Osteoblast (primary cell): ENCODE measurements around the gene KCNQ1. TPM values are rescaled to one million over a fixed set of nuclear protein-coding genes. Genes with fewer than 3 reads are reported as not detected.

Experiments
- DNase-seq: peaks from one replicate; pipeline ENCODE4 v3.0.0; 2011; ENCODE audit warnings: low spot score, mixed read lengths; ENCODE audit not compliant: insufficient read length; ENCODE audit errors: missing footprints
- H2AFZ ChIP-seq: 2 replicates; pipeline ENCODE4 v1.6.0; 2011; ENCODE audit warnings: mild to moderate bottlenecking, low read length
- H3K27ac ChIP-seq: 2 replicates; pipeline ENCODE4 v1.5.1; 2011; ENCODE audit warnings: mild to moderate bottlenecking, low read depth, low read length, moderate library complexity
- H3K27me3 ChIP-seq: 2 replicates; pipeline ENCODE4 v1.6.0; 2012; ENCODE audit warnings: mild to moderate bottlenecking, control low read depth, inconsistent platforms, low read length, moderate library complexity; ENCODE audit not compliant: insufficient read depth
- H3K36me3 ChIP-seq: 2 replicates; pipeline ENCODE4 v1.5.1; 2011; ENCODE audit warnings: mild to moderate bottlenecking, low read length, control low read depth, moderate library complexity; ENCODE audit not compliant: insufficient read depth
- H3K4me1 ChIP-seq: 2 replicates; pipeline ENCODE4 v1.5.1; 2011; ENCODE audit warnings: mild to moderate bottlenecking, low read length, control low read depth, moderate library complexity; ENCODE audit not compliant: insufficient read depth
- H3K4me2 ChIP-seq: 2 replicates; pipeline ENCODE4 v1.6.0; 2011; ENCODE audit warnings: mild to moderate bottlenecking, low read length; ENCODE audit not compliant: insufficient read depth
- H3K4me3 ChIP-seq: fragments of 200-600 bp; sonication (generic); 3 replicates; pipeline ENCODE4 v1.5.1; 2012; ENCODE audit warnings: mild to moderate bottlenecking, low read length, inconsistent platforms; ENCODE audit not compliant: insufficient read depth
- H3K79me2 ChIP-seq: 2 replicates; pipeline ENCODE4 v1.6.0; 2012; ENCODE audit warnings: mild to moderate bottlenecking, low read length, control low read depth, inconsistent platforms; ENCODE audit not compliant: insufficient read depth
- H3K9me3 ChIP-seq: 2 replicates; pipeline ENCODE4 v1.5.1; 2011; ENCODE audit warnings: low read depth, low read length, control low read depth
- H4K20me1 ChIP-seq: 2 replicates; pipeline ENCODE4 v1.6.0; 2012; ENCODE audit warnings: mild to moderate bottlenecking, low read length, control low read depth; ENCODE audit not compliant: insufficient read depth
- total RNA-seq: library from RNA; depleted of rRNA; stranded (reverse); fragments of >200 nt; gene quantifications from 2 replicates; pipeline ENCODE4 v1.2.3, GENCODE V29; 2012
- TF ChIP-seq, protein P1 (sequence below): IDR thresholded peaks from 2 replicates; pipeline ENCODE4 v1.5.1; 2011; ENCODE audit warnings: mild to moderate bottlenecking, low read depth, low read length, moderate library complexity; ENCODE audit errors: extremely low read depth

The KCNQ1 gene
- total RNA-seq, 1 donor: not detected

- Histone ChIP-seq H3K79me2 (no peaks in the 10 kb centered on the region), H4K20me1 (no peaks in the 10 kb centered on the region), H3K9me3 (peaks cover 32% of the 10 kb centered on the region), H3K4me1 (no peaks in the 10 kb centered on the region), H3K4me2 (no peak overlapping the region), H3K36me3 (no peaks in the 10 kb centered on the region), H3K27ac (no peak overlapping the region), H3K4me3 (no peak overlapping the region), H3K27me3 (no peaks in the 10 kb centered on the region), H2AFZ (no peak overlapping the region)
- DNase-seq: no peak
- TF ChIP-seq, protein P1, sequence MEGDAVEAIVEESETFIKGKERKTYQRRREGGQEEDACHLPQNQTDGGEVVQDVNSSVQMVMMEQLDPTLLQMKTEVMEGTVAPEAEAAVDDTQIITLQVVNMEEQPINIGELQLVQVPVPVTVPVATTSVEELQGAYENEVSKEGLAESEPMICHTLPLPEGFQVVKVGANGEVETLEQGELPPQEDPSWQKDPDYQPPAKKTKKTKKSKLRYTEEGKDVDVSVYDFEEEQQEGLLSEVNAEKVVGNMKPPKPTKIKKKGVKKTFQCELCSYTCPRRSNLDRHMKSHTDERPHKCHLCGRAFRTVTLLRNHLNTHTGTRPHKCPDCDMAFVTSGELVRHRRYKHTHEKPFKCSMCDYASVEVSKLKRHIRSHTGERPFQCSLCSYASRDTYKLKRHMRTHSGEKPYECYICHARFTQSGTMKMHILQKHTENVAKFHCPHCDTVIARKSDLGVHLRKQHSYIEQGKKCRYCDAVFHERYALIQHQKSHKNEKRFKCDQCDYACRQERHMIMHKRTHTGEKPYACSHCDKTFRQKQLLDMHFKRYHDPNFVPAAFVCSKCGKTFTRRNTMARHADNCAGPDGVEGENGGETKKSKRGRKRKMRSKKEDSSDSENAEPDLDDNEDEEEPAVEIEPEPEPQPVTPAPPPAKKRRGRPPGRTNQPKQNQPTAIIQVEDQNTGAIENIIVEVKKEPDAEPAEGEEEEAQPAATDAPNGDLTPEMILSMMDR: no peak
These were observed 212.1 kb downstream of the KCNQ1 start for GRCh38 chr11:2656859-2657258.

- H2AFZ ChIP-seq: no peak overlapping the region
- no peak overlapping the region for H3K27ac ChIP-seq
- no peaks in the 10 kb centered on the region for H3K4me1 ChIP-seq
- no peaks in the 10 kb centered on the region for H3K27me3 ChIP-seq
- TF ChIP-seq, protein P1: no peak
- no peak overlapping the region for H3K4me3 ChIP-seq
- H3K9me3 ChIP-seq: peaks cover 28% of the 10 kb centered on the region
- H3K79me2 ChIP-seq: no peaks in the 10 kb centered on the region
- no peak overlapping the region for H3K4me2 ChIP-seq
- no peak for DNase-seq
- peaks cover 3% of the 10 kb centered on the region for H3K36me3 ChIP-seq
- H4K20me1 ChIP-seq: no peaks in the 10 kb centered on the region
These were observed 213.0 kb downstream of the KCNQ1 start for GRCh38 chr11:2657697-2658284.

- TF ChIP-seq, protein P1: no peak
These were observed 215.6 kb downstream of the KCNQ1 start for GRCh38 chr11:2660357-2660939.

DNA sequence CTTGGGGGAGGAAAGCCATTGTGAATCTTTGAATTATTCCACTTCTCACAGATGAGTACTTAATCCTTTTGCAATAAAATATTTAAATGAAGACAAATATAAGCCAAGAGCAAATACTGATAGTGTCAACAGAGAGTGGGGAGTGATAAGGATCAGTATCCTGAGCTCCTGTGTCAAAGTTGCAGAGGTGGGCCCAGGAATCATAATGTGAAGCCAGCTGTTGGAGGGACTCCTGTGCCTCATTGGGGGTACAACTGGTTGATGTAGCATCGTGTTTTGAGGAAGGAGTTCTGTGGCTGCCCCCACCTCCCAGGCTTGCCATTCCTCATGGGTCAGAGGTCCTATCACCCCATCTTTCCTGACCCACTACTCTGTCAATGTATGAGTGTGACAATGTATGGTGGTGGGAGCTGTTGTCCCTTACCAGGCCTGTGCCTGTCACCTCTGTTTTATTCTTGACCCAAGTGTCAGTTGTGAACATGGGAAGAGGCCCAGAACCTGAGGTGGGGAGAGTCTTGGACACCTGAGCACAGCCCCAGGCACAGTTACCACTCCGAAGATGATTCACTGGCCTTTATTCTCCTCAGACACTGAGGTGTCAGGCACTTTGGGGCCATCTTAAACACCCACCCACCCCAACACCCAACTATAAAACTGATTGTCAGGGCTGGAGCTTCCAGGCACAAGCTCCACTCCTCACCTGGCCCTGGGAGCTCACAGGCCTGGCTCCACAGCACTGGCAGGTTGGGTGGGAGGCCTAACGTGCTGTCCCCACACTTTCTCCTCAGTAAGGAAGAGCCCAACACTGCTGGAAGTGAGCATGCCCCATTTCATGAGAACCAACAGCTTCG is 216.6 kb downstream of the KCNQ1 start:
- Histone ChIP-seq H2AFZ (no peak overlapping the region), H3K36me3 (peaks cover 10% of the 10 kb centered on the region), H3K79me2 (peaks cover 2% of the 10 kb centered on the region), H3K27me3 (no peaks in the 10 kb centered on the region), H3K4me1 (no peaks in the 10 kb centered on the region), H3K27ac (no peak overlapping the region), H3K4me2 (no peak overlapping the region), H4K20me1 (peaks cover 14% of the 10 kb centered on the region), H3K4me3 (no peak overlapping the region), H3K9me3 (peaks cover 29% of the 10 kb centered on the region)
- peak; percentile 73 for DNase-seq
- TF ChIP-seq, protein P1: no peak

More at GRCh38 chr11:2660357-2660939, 215.6 kb downstream of the KCNQ1 start:
- peaks cover 13% of the 10 kb centered on the region for H4K20me1 ChIP-seq
- DNase-seq: peak; percentile 47
- H3K79me2 ChIP-seq: peaks cover 2% of the 10 kb centered on the region
- H3K27ac ChIP-seq: no peak overlapping the region
- no peaks in the 10 kb centered on the region for H3K4me1 ChIP-seq
- no peaks in the 10 kb centered on the region for H3K27me3 ChIP-seq
- H3K4me2 ChIP-seq: no peak overlapping the region
- peaks cover 29% of the 10 kb centered on the region for H3K9me3 ChIP-seq
- H2AFZ ChIP-seq: no peak overlapping the region
- H3K4me3 ChIP-seq: no peak overlapping the region
- peaks cover 10% of the 10 kb centered on the region for H3K36me3 ChIP-seq
